NCI-H345 treated with DMSO at 0.1 percent for 48 hours (cell line): ENCODE data around the gene MLKL.
"Not testable (repeated sequence)": the region's sequence is repeated elsewhere in the genome, so short reads cannot be mapped to it uniquely, and the experiment has no call there.

ENCODE experiments used
- DNase-seq: peaks from one replicate; lab custom pipeline; 2025; ENCODE audit not compliant: unreplicated experiment; lab: John Stamatoyannopoulos, UW

Gene MLKL

GRCh38 chr16:74732707-74733350 lies 32.2 kb upstream of the MLKL start:
- no peak for DNase-seq

DNA sequence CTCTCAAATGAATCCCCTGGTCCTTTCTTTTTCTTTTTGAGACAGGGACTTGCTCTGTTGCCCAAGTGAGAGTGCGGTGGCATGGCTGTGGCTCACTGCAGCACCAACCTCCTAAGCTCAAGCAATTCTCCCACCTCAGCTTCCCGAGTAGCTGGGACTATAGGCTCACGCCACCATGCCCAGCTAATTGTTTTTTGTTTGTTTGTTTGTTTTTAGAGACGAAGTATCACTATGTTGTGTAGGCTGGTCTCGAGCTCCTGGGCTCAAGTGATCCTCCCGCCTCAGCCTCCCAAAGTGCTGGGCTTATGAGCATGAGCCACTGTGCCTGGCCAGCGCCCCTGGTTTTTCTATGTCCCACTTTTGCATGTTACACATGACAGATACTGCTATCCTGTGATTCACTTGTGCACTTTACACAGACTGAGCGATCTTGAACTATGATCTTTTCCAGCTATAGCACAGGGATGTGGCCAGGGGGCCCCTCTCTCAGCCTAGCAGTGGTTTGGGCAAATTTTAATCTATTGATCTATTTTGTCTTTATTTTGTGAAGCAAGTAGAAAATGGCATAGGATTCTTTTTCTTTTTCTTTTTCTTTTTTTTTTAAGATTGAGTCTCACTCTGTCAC lies 31.3 kb upstream of the MLKL start:
- no peak for DNase-seq

GRCh38 chr16:74729783-74730683 lies 29.4 kb upstream of the MLKL start:
- no peak for DNase-seq

DNA sequence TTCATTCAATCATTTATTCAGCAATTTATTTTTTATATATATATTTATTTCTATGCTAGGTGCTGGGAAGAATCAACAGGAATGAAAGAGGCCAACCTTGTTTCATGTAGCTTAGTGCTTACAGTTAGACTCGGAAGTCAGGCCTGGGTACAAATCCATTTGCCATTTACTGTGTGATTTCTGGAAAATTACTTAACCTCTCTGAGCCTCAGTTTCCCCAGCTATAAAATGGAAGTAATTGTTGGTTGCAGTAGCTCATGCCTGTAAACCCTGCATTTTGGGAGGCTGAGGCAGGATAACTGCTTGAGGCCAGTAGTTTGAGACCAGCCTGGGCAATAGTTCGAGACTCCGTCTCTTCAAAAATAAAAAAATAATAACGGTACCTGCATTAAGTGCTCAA lies 27.2 kb upstream of the MLKL start:
- no peak for DNase-seq

- DNase-seq: no peak
Measured at GRCh38 chr16:74726716-74727115, 26.1 kb upstream of the MLKL start.

DNA sequence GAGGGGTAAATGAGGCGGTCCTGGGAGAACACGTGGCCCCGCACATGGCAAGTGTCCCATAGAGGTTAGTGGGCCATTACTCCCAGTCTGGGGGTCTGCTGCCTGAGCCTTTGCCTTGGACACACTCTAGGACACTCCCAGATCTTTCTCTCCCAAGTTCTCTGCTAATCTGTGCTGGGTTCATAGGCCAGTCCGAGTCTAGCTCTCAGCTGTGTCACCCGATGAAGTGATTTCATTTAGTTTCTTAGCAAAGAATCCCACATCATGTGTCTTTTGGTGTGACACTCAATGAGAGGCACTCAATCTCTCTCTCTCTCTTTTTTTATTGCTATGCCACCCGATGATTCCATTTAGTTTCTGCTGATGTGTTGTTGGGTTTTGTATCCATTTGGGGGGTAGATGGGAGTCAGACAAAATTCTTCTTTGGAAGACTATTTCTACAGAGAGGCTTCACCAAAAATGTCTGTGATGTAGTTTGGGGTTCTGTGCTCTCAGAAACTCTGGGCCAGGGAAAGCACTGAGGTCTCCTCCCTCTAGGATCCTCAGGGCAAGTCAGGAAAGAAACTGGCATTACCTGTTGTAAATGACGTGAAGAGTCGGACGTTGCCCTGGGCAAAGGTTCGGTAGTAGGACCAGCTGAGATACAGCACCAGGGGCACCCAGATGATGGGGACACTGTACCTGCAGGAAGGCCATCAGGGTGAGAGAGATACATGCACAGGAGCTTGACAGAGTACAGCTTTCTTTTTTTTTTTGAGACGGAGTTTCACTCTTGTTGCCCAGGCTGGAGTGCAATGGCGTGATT lies 25.2 kb upstream of the MLKL start:
- DNase-seq: no peak

DNA sequence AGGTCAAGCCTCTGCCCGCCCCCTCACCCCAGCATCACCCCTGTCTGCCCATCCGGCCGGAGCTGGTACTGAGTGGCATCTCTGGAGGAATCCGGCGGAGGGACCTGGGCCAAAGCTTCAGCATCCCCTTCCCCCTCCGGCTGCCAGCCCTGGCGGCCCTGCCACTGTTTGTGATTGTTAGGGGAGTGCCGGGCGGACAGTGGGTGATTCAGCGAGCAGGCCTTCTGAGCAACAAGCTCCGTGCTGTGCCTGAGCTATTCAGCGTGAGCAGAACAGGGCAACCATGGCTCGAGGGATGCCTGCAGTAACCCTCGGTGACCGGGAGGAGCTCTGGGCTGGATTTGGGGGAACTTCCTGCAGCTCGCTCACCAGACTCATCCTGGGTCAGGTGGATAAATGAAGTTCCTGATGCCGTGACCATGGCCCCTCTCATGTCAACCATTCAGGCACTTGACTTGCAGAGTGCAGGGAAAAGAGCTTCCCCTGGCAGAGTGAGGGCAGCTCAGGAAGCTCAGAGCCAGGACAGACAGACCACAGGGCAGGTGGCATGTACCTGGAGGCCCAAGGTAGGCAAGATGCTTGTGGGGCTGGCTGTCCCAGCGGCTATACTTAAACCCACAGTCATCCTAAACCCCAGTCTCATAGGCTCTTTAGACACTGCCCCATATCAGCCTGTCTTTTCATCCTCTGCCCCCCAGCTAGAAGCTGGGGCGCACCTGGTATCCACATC lies 24.3 kb upstream of the MLKL start:
- DNase-seq: no peak

GRCh38 chr16:74723256-74723655 lies 22.6 kb upstream of the MLKL start:
- no peak for DNase-seq

- DNase-seq: not testable (repeated sequence)
Measured at GRCh38 chr16:74722156-74722555, 21.5 kb upstream of the MLKL start.

DNA sequence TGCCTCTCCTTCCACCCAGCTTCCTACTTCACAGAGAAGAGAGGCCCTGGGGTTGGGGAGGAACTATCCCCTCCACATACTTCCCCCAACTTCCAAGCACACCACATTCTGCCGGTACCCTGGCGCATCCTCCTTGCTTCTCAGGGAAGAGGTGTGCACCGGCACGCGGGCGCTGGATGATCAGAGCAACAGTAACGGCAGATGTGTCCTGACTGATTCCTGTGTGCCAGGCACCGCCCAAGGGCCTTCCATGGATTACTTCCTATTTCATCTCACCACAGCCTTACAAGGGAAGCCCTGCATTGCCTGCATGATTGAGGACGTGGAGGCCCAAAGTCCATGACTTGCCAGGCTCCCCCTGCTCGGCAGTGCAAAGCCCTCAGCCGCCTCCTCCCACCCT lies 21.1 kb upstream of the MLKL start:
- DNase-seq: no peak

DNA sequence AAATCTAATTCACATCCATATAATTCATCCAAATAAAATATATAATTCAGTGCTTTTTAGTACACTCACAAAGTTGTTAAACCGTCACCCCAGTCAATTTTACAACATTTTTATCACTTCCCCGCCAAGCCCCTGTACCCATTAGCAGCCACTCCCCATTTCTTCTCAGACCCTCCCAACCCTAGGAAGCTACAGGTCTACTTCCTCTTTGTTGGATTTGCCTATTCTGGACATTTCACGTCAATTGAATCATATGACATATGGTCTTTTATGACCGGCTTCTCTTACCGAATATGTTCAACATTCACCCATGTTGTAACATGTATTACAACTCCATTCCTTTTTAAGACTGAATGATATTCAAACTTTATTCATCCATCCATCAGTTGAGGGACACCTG lies 19.9 kb upstream of the MLKL start:
- no peak for DNase-seq

GRCh38 chr16:74718741-74719610 lies 18.3 kb upstream of the MLKL start:
- DNase-seq: no peak

DNA sequence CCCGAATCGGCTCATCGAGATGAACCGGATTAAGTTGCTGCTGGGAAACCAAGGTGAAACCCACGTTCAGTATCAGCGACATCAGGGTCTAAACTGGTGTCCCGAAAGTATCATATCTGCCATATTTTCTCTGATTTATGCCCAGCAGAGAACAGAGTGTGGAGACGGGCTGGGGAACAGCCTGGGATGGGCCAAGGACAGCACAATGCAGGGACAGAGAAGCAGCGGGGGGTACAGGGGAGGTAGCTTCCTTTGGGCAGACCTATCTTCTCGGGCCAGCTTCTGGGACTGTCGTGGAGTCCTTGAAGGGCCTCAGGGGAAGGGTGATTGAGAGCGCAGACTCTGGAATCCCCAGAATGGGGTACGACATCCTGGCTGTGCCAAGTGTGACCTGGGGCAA lies 17.5 kb upstream of the MLKL start:
- DNase-seq: no peak

DNA sequence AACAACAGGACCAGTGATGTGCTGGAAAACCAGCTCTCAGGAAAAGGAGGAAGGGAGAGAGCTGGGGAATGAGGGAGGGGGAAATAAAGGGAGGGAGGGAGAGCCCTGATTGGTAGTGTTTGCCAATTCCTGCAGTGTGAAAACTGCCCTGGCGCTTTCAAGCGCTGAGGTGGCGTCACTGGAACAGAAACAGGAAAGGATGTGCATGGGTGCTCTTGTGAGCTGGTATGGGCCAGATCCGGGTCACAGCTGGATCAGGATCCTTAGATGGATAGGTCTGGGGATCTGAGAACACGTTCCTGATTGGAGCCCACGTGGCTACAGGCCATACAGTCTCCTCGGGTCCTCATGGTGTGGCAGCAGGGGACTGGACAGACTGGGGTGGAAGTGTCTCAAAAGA lies 16.7 kb upstream of the MLKL start:
- DNase-seq: no peak

- DNase-seq: no peak
Measured at GRCh38 chr16:74716355-74716754, 15.7 kb upstream of the MLKL start.

GRCh38 chr16:74713876-74714275 lies 13.2 kb upstream of the MLKL start:
- DNase-seq: no peak

DNA sequence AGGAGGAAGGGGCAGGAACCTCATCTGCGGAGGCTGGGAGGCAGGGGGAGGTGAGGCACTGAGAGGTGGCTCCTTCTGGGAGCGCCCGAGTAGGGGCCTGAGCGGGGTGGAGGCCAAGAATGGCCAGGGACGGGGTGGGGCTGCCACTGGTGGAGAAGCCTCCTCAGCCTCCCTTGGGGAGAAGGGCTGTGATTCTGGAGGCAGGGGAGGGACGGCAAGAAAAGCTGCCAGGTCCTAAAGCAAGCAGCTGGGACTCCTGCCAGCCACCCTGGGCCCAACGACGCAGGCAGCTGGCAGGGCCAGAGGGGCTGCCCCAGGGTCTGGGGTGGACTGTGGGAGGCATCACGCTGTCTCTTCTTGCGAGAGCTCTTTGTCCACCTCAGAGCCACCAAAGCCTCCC lies 12.7 kb upstream of the MLKL start:
- no peak for DNase-seq

GRCh38 chr16:74711938-74712337 lies 11.3 kb upstream of the MLKL start:
- no peak for DNase-seq

DNA sequence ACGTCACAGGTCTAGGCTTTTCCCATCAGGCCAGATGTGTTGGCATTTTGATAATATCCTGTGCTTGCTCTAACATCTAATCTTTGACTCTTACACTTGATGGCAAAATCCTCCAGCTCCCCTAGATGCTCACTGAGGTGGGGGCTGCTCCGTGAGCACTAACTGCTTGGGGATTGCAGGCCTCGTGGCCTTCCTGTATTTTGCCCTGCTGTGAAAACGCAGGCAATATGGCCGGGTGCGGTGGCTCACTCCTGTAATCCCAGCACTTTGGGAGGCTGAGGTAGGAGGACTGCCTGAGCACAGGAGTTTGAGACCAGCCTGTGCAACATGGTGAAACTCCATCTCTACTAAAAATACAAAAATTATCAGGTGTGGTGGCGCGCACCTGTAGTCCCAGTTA lies 9.7 kb upstream of the MLKL start:
- DNase-seq: no peak

DNA sequence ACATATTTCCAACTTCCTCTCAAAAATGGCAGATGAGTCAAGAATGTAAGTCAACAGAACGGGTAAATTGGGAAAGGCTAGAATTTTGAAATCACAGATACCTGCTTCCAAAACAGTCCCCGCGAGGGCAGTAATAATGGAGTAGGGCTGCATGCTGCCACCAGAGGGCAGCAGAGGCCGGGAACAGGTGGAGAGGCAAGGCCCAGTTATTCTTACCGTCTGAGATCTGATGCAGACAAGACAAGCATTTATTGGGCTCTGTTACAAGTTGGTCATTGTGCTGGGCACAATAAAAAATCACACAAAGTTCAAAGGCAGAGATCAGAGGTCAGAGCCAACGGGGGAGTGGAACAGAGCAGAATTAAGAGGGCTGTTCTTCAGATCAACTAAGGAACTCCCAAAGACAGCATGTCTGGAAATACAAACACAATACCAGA lies 8.8 kb upstream of the MLKL start:
- peak; percentile 11 for DNase-seq
